Sigmoid colon (tissue), 4 donors: ENCODE measurements around the gene NAA50.

ENCODE experiments used
- CTCF ChIP-seq, 4 experiments: fragments of 450-650 bp in 3 of 4; fragments of 200-600 bp in 1 of 4; IDR thresholded peaks; one replicate each; pipeline ENCODE4 v1.5.1; 2016 to 2019; ENCODE audit warnings: antibody characterized with exemption in 4 of 4, mild to moderate bottlenecking in 3 of 4, moderate library complexity in 2 of 4
- EP300 ChIP-seq, 4 donors: sonication (generic); formaldehyde crosslinking; IDR thresholded peaks; one replicate each; pipeline ENCODE4 v1.6.1; 2017; ENCODE audit warnings: antibody characterized with exemption in 4 of 4
- POLR2A ChIP-seq, 2 donors: fragments of 450-650 bp; IDR thresholded peaks; one replicate each; pipeline ENCODE4 v1.6.1; 2016; ENCODE audit warnings: antibody characterized with exemption in 2 of 2, mild to moderate bottlenecking in 2 of 2, moderate library complexity in 2 of 2
- POLR2AphosphoS5 ChIP-seq, 4 donors: sonication (generic); formaldehyde crosslinking; IDR thresholded peaks; one replicate each; pipeline ENCODE4 v1.6.1; 2017; ENCODE audit warnings: antibody characterized with exemption in 4 of 4

- TF ChIP-seq CTCF (IDR thresholded peaks at IDR 0.05) (no peak), EP300 (IDR thresholded peaks at IDR 0.05) (no peak), POLR2A (IDR thresholded peaks at IDR 0.05) (no peak), POLR2AphosphoS5 (IDR thresholded peaks at IDR 0.05) (no peak)
These were observed 37.9 kb upstream of the NAA50 start for GRCh38 chr3:113783980-113784379.
